ENCODE results near the gene PRR22.

The PRR22 gene

DNA sequence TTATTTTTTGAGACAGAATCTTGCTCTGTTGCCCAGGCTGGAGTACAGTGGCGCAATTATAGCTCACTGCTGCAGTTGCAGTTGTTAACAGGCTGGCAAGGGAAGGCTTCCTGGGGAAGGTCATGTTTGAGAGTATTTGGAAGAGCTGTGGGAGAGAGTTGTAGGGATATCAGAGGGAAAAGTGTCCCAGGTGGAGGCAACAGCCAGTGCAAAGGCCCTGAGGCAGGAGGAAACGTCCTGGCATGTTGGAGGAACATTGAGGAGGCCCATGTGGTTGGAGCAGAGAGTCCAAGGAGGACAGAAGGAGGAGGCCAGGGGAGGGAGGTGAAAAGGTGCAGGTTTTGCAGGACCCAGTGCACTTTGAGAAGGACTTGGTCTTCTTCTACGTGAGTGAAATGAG lies 8.6 kb upstream of the PRR22 start:
- Histone ChIP-seq H3K27ac (no peak overlapping the region), H3K36me3 (ENCODE audit: control insufficient read depth, insufficient read depth, low read length) (no peaks in the 10 kb centered on the region), H3K4me3 (ENCODE audit: low read depth, low read length) (no peak overlapping the region), H2AFZ (no peak overlapping the region), H3K4me2 (ENCODE audit: low read length) (no peak overlapping the region), H3K27me3 (ENCODE audit: control insufficient read depth, insufficient read depth, low read length) (no peaks in the 10 kb centered on the region), H3K4me1 (no peaks in the 10 kb centered on the region), H3K9ac (no peak overlapping the region), H3K79me2 (no peaks in the 10 kb centered on the region), H3K9me3 (ENCODE audit: control insufficient read depth, low read length) (no peaks in the 10 kb centered on the region)
- TF ChIP-seq, protein P1, sequence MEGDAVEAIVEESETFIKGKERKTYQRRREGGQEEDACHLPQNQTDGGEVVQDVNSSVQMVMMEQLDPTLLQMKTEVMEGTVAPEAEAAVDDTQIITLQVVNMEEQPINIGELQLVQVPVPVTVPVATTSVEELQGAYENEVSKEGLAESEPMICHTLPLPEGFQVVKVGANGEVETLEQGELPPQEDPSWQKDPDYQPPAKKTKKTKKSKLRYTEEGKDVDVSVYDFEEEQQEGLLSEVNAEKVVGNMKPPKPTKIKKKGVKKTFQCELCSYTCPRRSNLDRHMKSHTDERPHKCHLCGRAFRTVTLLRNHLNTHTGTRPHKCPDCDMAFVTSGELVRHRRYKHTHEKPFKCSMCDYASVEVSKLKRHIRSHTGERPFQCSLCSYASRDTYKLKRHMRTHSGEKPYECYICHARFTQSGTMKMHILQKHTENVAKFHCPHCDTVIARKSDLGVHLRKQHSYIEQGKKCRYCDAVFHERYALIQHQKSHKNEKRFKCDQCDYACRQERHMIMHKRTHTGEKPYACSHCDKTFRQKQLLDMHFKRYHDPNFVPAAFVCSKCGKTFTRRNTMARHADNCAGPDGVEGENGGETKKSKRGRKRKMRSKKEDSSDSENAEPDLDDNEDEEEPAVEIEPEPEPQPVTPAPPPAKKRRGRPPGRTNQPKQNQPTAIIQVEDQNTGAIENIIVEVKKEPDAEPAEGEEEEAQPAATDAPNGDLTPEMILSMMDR (IDR thresholded peaks at IDR 0.05), result no peak

DNA sequence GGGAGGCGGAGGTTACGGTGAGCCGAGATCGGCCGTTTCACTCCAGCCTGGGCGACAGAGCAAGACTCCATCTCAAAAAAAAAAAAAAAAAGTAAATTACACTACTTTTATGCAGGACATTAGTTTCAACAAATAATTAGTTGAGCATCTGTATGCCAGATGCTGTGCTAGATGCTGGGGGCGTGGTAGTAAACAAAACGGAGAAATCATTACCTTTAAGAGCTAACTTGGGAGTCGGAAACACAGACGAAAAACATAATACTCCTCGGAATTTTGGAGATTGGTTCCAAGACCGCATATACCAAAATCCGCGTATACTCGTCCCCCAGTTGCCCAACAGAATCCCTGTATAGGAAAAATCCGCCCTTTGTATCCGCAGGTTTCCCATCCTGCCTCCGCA lies 7.7 kb upstream of the PRR22 start:
- H3K9ac ChIP-seq, result no peak overlapping the region
- TF ChIP-seq, protein P1 (IDR thresholded peaks at IDR 0.05), result no peak
- no peak overlapping the region for H3K4me3 ChIP-seq (ENCODE audit: low read depth, low read length)
- no peaks in the 10 kb centered on the region for H3K27me3 ChIP-seq (ENCODE audit: control insufficient read depth, insufficient read depth, low read length)
- H3K27ac ChIP-seq, result no peak overlapping the region
- no peaks in the 10 kb centered on the region for H3K9me3 ChIP-seq (ENCODE audit: control insufficient read depth, low read length)
- H2AFZ ChIP-seq, result no peak overlapping the region
- H3K36me3 ChIP-seq (ENCODE audit: control insufficient read depth, insufficient read depth, low read length), result no peaks in the 10 kb centered on the region
- H3K4me2 ChIP-seq (ENCODE audit: low read length), result no peak overlapping the region
- no peaks in the 10 kb centered on the region for H3K79me2 ChIP-seq
- H3K4me1 ChIP-seq, result no peaks in the 10 kb centered on the region

DNA sequence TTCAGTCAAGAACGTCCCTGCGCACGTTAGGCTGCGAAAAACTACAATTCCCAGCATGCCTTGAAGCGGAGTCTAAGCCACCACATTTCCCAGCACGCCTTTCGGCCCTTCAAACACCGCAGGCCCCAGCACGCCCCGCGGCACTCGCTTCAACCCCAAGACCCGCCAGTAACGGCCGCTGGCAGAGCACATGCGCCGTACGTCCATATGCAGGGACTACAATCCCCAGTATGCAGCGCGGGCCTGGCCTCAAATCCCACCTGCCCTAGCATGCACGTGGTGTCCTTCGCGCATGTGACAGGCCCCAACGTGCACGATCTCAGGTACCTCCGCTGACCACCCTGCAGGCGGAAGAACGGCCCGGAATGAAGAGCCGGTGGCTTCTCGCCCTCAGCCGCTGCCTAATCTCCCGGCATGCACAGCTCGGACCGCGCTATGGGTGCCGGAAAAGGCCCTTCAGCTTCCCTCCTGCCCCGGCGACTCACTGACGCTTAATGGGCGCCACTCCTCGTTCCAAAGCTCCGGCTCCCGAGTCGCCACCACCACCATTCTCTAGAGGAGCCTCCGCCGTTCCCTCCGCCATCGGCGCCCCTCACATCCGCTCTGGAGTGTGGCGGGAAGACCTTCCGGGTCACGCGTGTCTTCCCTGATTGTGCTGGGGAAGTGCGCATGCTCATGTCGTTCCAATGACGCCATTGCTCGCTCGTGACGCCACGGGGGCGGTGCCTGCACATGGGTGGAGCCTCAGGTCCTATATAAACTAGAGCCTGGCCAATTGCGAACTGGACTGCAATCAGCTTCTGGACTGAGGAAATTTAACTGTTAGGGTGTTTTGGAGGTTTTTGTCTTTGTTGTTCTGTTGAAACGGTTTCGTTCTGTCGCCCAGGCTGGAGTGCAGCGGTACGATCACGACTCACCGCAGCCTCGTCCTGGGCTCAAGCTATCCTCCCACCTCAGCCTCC lies 6.3 kb upstream of the PRR22 start, which contains the start of gene DUS3L:
DUS3L (minus strand) TSS at position 605 of the 962 bp plus-strand sequence; CDS start at position 583, 22 bp downstream.
- peak within 1 kb of the TSS; percentile 87 for H2AFZ ChIP-seq
- peak within 1 kb of the TSS; percentile 90 for H3K4me3 ChIP-seq (ENCODE audit: low read depth, low read length)
- no peaks in the 10 kb centered on the region for H3K36me3 ChIP-seq (ENCODE audit: control insufficient read depth, insufficient read depth, low read length)
- no peak within 1 kb of the TSS for H3K9ac ChIP-seq
- H3K4me2 ChIP-seq (ENCODE audit: low read length), result peak within 1 kb of the TSS; percentile 76
- no peaks in the 10 kb centered on the region for H3K27me3 ChIP-seq (ENCODE audit: control insufficient read depth, insufficient read depth, low read length)
- H3K4me1 ChIP-seq, result no peaks in the 10 kb centered on the region
- H3K9me3 ChIP-seq (ENCODE audit: control insufficient read depth, low read length), result no peaks in the 10 kb centered on the region
- no peaks in the 10 kb centered on the region for H3K79me2 ChIP-seq
- TF ChIP-seq, protein P1 (IDR thresholded peaks at IDR 0.05), result no peak
- H3K27ac ChIP-seq, result peak within 1 kb of the TSS; percentile 87

DNA sequence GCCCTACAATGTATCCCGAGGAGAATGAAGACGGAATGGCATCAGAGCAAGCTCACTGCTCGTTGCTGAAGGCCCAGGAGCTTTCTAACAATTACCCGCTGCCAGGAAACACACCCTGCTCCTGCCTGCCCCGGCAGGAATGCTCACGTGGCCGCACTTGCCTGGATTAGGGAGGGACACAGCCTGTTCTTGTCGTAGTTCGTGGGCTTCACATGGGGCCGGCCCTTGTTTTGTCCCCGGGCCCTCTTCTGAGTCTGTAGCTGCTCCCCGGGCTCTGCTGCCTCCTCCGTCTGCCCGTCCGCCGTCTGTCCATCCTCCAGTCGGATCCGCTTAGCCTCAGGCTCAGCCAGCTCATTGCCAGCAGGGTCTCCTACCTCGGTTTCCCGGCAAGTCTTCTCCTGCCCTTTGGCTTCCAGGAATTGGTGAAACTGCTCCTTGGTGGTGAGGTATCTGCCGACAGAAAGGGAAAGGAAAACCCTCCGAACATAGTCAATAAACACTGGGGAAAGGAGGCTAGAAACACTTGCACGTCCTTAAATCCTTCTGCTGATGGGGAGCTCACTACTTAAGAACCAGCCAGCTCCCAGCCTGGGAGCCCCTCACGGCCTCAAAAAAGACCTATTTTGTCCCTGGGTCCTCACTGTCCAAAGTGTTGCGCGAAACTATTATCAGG lies 5.5 kb upstream of the PRR22 start:
- no peaks in the 10 kb centered on the region for H3K79me2 ChIP-seq
- H3K9ac ChIP-seq, result no peak overlapping the region
- H3K36me3 ChIP-seq (ENCODE audit: control insufficient read depth, insufficient read depth, low read length), result no peaks in the 10 kb centered on the region
- H3K9me3 ChIP-seq (ENCODE audit: control insufficient read depth, low read length), result no peaks in the 10 kb centered on the region
- H3K27ac ChIP-seq, result no peak overlapping the region
- H3K4me3 ChIP-seq (ENCODE audit: low read depth, low read length), result peak overlapping the region; percentile 90
- H2AFZ ChIP-seq, result peak overlapping the region; percentile 87
- peak overlapping the region; percentile 76 for H3K4me2 ChIP-seq (ENCODE audit: low read length)
- no peaks in the 10 kb centered on the region for H3K4me1 ChIP-seq
- TF ChIP-seq, protein P1 (IDR thresholded peaks at IDR 0.05), result no peak
- H3K27me3 ChIP-seq (ENCODE audit: control insufficient read depth, insufficient read depth, low read length), result no peaks in the 10 kb centered on the region

Data from parathyroid adenoma (tissue), 2 donors.